HG02981 (cell line): ENCODE results near the gene DOCK2.

Source experiments
- ATAC-seq: cut with Tn5 transposase; IDR thresholded peaks from one replicate; pipeline ENCODE4 v1.9.1; 2021; ENCODE audit warnings: mild to moderate bottlenecking, moderate library complexity; ENCODE audit not compliant: unreplicated experiment

Gene DOCK2

DNA sequence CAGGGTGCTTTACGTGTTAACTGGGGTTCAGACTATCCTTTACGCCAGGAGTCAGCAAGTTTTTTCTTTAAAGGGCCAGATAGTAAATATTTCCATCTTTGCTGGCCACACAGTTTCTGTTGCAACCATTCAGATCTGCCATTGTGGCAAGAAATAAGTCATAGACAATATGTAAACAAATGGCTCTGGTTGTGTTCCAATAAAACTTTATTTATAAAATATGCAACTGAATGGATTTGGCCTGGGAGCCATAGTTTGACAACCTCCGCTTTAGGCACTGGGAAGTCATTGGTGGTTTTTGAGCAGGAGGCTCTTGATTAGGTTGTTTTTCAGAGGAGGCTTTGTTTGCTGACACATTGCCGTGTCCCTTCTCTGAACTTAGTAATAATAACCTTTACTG, 252.5 kb downstream of the DOCK2 start:
- no peak for ATAC-seq

DNA sequence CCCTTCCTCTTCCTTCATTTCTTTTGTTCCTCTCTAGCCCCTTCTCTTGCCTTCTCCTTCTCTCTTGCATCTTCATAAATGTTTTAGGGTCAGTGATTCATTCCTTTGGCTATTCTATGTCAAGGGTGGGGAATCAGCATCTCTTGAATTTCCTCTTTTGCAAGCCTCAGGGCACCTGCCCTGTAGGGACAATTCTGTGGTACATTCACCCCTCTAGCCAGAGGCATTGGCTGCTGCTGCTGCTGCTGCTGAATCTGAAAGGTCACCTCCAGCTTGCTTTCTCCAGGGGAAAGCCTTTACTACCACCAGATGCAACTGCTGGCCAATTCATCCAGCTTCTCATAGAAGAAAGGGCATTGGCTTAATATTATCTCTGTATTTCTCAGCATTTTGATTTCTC, 255.9 kb downstream of the DOCK2 start:
- no peak for ATAC-seq

DNA sequence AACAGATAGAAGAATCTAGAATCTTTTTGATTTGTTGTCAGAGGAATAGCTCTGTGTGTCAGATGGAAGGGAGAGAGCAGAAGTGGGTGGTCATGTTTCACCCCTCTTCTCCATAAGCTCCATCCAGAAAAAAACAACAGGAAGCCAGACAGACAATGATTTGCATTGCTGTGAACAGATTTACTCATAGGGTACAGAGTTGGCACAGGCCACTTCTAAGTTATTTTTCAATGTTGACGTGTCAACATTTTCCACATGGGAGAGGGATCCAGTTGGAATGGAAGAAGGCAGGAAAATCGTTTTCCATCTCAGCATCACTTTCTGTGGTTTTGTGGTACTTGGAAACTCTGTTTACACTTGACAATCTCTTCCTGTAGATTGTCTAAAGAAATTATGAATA, 256.5 kb downstream of the DOCK2 start:
- no peak for ATAC-seq

DNA sequence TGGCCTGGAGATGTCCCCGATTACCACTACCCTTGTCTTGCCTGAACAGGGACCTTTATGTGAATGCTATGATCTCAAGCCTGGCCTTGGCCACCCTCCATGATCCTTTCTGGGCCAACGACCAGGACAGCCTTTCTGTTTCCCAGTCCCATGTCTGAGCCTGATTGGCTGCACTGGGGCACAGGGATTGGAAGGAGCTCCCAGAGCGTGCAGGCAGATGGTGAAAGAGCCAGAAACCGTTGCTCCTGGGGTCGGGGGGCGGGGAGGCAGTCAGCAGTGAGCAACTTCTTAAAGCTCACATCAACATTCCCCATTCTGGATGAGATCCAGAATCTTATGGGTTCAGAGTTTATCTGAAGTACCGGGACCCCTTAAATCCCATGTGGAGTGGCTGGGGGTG, 258.9 kb downstream of the DOCK2 start:
- no peak for ATAC-seq

DNA sequence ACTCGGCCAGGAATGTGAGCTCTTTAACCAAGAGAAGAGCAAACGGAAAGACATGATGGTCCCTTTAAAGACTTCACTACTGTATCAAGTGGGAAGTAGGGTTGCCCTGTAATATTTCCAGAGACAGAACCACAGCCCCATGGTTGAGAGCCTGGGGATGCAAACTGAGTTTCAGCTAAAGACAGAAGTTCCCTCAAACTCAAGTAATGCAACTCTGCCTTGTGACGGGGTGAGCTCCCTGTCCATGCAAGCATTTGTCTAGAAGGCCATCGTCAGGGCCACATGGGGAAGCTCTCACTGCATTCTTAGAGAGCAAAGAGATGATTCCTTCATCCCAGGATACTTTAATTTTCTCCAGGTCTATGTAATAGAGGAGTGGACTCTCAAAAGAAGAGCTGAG, 260.4 kb downstream of the DOCK2 start:
- no peak for ATAC-seq

DNA sequence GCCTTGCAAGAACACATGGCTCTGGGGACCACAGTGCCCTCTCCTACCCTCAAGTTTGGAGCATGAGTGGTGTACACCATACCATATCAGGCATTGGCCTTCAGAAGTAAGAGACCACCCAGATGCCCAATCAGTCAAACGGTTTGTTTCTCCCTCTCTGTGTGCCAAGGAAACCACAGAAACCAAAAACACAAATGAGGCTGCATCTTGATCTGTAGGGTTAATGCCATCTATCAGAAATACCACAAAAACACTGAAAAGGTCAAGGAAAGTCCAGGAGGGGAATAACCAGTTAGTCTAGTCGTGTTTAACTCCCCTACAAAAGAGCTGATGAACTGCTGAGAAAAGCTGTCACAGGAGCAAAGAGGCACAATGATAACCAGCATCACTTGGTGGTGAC, 264.8 kb downstream of the DOCK2 start:
- ATAC-seq, result no peak

DNA sequence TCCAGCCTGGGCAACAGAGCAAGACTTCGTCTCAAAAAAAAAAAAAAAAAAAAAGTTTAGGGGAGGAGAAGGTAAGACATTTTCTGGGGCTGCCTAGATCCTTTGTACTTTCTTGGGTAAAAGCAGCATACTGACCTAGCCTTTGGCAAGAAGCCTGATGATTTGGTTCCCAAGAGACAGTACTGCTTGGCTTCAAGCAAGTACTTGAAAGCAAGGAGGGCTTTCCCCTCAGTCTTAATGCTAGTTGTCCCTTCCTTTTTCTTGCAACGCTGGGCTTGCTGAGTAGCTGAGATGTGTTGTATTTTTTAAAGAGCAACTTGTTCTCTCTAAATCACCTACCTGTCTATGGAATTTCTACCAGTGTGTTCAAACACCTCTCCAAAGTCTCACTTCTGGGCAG, 267.0 kb downstream of the DOCK2 start:
- ATAC-seq, result no peak

DNA sequence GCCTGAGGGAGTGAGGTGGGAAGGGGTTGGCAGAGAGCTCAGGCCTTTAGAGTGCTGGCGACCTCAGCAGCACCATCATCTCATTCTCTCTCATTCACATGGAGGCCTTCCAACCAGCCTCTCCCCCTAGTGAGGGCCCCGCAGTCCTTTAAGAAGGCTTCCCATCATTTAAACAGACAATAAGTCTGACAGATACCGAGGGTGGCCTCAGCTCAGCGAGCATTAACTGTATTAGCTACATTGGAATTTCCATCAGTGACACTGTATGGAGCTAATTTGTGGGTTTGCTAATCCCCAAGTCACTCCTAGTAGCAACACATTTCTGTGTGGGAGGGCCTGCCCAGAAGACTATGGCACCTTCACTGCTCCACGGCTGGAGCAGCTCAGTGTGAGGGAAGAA, 267.4 kb downstream of the DOCK2 start:
- ATAC-seq, result no peak

DNA sequence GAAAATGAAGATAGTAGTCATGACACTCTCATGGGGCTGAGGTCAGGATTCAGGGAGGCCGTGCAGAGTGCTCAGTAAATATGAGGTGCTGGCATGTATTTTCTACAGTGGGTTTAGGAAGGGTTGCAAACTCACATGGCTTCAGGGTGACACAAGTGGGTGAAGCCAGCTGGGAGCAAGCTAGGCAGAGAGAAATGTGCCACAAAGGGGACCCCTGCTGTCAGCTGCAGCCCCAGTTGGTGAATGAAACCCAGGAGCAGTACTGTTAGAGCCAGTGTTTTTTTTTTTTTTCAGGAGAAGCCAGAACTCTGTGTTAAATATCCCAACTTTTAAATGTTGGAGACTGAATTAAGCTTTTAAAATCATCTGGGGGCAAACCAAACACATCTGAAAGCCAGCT, 267.9 kb downstream of the DOCK2 start:
- ATAC-seq, result no peak

DNA sequence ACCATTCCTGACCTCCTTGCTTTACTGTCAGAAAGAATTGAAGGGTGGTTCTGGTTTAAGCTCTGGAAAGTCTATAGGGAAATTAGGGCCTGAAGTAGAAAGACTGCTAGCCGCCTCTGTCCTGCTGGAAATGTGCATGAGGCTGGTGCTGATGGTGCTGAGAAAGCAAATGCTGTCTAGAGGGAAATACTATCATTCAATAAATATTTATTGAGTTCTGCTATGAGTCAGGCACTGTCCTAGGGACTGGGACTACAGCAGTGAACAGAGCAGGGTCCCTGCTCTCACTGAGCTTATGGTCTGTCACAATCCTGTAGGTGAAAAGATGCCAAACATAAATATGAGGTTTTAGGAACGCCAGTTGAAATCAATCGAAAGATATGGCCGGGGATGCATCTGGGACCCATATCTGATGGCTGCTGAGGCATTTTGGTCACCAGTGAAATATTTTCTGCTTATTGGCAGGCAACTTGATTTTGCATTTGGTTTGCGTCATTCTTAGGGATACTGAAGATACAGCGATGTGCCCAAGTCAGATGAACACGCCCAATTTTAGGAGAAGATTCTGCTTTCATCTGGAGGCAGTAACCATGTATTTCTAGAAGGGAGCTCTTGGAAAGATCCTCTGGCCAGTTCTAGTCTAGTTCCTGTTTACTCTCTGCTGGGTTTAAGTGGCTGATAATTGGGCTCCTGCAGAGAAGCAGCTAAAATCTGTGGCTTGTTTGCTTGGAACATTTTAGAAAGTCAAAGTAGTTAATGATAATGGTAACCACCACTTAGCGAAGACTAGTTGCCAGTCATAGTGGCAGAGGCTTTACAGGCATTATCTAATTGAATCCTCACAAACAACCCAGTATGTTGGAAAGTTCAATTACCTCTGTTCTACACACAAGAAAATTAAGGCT, 269.9 kb downstream of the DOCK2 start:
- ATAC-seq, result no peak

DNA sequence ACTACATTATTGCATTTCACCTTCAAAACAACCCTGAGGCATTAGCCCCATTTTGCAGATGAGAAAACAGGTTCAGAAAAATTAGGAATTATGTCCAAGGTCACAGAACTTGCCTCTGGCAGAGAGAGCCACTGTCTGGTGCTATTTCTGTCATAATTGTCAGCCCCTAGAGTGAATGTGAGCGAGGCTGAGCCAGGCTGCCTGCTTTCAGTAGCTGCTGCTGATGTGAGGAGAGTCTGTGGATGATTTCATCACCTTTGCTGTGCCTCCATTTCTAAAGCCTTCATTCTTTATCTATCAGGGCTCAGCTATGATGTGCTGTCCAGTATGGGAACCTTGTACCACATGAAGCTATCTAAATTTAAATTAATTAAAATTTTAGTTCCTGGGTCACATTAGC, 271.8 kb downstream of the DOCK2 start:
- ATAC-seq, result no peak

DNA sequence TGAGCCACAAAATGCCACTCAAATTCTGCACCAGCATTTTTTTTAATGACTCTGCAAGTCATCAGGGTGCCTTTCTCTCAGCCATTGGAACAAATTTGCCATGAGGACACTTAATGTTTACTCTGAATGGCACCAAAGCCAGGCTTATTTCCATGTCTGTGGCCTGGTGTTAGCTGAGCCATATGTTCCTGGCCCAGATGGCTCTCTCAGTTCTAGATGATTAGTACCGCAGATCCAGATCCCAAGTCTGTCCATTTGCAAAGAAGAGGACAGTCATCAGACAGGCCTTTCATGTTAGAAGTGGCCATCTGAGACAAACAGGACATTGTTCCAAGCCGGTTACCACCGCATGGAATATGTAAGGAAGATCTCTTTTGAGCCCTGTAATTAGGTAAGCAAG, 272.9 kb downstream of the DOCK2 start:
- ATAC-seq, result no peak

DNA sequence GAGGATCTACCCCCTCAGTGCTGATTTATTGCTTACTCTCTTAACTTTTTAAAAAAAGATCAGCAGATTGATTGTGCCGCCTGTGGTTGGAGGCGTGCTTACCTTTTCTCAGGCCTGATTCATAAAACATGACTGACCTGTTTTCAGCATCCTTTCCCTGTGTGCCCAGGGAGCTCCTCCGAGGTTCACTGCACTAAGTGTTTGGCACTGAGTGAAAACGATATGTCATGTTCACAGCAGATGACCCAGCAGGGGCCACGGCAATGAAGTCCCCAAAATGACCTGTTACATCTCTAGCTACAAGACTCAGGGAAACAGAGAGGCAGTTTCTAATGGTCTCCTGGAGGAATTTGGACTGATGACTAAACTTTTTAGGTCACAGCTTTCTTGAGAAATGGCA, 273.3 kb downstream of the DOCK2 start:
- no peak for ATAC-seq

DNA sequence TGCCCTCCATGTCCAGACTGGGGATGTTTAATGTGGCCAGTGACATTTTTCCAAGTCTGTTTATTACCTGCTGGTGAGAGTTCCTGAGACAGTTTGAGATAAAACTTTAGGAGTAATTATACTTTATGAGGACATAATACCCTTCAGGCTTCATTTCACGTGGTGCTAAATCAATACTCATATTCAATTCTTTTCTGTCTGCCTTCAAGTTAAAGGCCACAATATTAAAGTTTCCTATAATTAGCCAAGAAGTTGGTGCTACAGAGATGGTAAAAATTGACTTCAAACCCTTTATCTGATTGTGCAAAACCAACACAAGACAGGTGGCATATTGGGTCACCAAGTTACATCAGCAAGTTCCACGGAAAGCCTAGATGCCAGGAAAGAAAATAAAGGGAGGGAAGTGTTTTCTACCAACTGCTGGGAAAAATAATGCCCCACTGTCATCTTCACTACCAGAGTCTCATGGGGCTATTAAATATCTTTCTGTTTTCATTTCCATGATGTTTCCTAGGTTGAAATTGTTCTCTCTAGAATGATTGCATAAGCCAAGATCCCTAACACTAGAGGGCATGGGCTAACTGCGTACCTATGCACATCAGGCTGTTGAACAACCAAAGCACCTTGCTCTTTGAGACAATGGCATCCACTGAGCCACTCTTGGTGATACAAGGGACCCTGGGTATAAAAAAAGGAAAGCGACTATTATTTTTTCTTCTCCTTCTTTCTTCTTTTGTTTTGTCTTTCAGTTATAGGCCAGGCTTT, 274.6 kb downstream of the DOCK2 start:
- no peak for ATAC-seq

DNA sequence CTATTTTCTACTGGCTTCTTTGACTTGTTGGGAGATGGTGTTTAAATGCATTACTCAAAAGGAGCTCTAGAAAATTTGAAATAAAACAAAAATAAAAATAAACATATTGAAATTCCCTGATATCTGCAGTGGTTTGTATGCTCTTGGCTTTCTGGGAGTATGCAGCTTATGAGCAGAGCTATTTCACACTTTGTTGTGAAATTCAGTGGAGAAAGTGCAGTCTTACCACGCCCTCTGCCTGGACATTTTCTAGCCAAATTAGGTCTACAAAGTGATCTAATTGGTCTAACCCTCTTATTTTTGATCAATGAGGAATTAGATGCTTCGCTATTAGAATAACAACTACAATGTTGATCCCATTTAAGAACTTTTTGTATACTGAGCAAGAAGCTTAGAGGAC, 276.4 kb downstream of the DOCK2 start:
- no peak for ATAC-seq

DNA sequence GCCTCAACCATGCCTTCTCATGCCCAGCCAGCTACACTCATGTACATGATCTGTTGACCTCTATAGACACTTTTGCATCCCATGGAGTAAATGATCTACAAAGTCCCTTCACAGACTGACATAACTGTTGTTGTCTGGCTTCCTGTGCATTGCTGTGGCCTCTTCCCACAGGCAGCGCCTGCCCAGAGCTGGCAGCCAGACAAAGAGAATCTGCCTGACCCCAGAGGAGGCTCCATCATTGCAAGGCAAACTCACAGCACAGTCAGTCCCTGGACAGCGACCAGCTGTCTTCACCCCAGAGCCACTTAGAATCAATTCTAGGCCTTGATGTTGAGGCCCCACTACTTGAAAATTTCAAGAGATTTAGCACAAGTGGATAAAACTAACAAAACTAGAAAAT, 277.7 kb downstream of the DOCK2 start:
- ATAC-seq, result peak; percentile 50

DNA sequence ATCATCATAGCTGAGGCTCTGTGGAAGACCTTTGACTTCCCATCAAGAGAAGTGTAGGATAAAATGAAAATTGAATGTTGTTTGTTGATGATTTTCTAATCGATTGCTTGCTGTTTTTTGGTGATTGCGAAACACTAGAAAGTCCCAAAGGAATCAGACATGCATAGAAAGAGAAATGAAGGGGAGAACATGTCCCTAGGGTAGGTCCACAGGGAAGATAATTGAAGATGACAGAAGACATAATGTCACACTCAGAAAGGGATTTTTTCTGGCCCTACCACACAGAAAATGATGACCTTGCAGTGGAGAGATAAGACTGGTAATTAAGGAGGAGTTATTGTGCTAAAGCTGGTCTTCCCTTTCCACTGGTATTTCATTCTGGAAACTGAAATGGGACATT, 280.4 kb downstream of the DOCK2 start:
- ATAC-seq, result no peak

DNA sequence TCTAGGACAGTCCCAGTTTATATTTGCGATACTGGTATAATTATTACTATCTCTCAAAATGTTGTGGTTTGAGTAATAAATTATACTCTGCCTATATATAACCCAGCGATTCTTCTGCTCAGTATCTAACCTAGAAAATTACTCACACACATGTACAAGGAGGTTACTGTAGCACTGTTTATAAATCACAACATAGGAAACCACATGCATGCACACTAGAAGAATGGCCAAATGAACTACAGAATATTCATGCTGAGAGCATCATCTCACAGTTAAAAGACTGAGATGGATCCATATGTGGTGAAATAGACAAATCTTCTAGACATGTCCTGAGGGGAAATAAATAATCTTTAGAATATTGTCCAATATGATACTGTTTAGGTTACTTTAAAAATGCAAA, 281.2 kb downstream of the DOCK2 start:
- no peak for ATAC-seq

DNA sequence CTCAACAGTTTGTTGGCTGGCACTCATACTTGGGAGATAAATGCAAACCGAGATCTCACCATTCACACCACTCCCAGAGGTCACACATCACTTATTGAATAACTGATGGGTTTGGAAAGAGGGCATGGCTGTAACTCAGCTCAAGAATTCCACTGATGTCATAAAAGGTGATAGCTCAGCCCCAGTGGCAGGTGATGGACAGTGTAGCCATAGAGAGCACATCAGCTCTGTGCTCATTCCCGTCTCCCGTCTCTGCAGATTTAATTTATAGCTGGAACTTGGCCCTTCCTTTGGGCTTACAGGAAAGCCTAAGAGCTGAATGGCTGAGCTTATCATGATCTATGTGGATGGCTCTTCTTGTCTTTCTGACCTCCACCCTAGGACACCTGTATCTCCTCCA, 283.4 kb downstream of the DOCK2 start:
- no peak for ATAC-seq

DNA sequence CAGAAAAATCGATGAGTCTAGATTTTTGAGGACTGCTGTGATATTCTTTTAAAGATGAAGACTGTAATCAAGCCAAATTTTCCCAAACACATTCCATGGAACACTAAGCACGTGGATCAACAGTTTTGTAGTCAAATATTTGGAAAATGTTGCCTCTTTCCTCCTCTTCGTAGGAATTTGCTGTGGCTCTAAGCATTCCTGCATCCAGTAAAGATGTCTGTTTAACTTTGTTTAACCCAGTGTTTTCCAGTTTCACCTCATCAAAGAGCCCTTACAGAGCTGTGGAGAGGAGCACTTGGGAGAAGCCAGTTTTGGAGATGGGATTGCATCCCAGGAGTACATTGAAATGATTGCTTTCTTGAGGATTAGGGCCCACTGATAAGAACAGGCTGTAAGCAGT, 284.3 kb downstream of the DOCK2 start:
- ATAC-seq, result no peak

DNA sequence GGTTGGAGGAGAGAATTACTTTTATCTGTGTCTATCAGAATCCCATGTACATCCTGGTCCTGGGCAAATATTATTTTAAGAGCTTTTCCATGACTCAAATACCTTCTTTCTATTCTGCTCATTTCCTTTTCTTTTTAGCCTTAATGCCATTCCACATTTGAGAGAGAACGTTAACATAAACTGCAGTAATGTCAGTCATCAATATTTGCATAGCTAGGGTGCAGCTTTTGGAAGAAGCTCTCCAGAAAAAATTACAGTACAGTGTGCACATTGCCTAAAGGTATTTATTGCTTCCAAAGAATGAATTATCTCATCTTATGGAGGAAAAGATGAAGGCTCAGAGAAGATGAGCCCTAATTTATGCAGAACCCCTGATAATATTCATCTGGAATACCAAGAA, 284.9 kb downstream of the DOCK2 start:
- ATAC-seq, result no peak

DNA sequence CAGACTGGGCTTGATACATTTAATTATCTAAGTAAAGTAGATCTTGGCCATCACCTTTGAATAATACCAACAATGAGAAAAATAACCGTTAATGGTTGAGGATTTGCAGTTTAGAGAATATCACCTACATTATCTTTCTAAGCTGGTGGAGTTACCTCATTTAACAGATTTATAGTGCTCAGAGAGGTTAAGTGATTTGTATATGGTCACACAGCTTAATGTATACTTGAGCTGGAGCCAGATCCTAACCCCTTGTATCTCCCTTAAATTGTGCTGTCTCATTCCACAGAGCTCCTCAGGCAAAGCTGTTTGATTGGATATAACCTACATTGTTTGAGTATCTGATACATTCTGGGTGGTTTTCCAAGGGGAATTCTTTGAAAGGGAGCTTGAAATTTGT, 285.4 kb downstream of the DOCK2 start:
- ATAC-seq, result no peak
